PC-3 (cell line): ENCODE measurements around the gene TCF19. TPM values are rescaled to one million over a fixed set of nuclear protein-coding genes. Genes with fewer than 3 reads are reported as not detected.

Experiments
- ATAC-seq: fragments of 200-7000 bp; cut with Tn5 transposase; 2 replicates; pipeline ENCODE4 v1.9.1; 2020; ENCODE audit warnings: mild to moderate bottlenecking, moderate library complexity
- BruUV-seq: library from RNA; stranded (reverse); fragments of 400-500 nt; replicated peaks from 2 replicates; lab custom pipeline; 2021; lab: Mats Ljungman, UMichigan
- CTCF ChIA-PET: fragments of 300-600 bp; sonication (Branson Sonifier 250); formaldehyde crosslinking; loops from one replicate; lab custom pipeline; 2022; ENCODE audit warnings: antibody characterized with exemption; lab: Charles Lee
- POLR2A ChIA-PET: fragments of 300-600 bp; sonication (Branson Sonifier 250); formaldehyde crosslinking; loops from one replicate; lab custom pipeline; 2022; ENCODE audit warnings: antibody characterized with exemption; ENCODE audit not compliant: unreplicated experiment; lab: Charles Lee
- DNase-seq: peaks from one replicate; pipeline ENCODE4 v3.0.0-alpha.2; 2015
- H2AFZ ChIP-seq: fragments of 300-600 bp; sonication (generic); 2 replicates; pipeline ENCODE4 v1.6.0; 2016; ENCODE audit warnings: antibody characterized with exemption, low read length
- H3F3A ChIP-seq: fragments of 300-600 bp; sonication (generic); one replicate; pipeline ENCODE4 v1.6.0; 2017; ENCODE audit warnings: antibody characterized with exemption, low read length, control low read depth, mild to moderate bottlenecking; ENCODE audit not compliant: unreplicated experiment
- H3K27ac ChIP-seq: fragments of 300-600 bp; sonication (generic); 2 replicates; pipeline ENCODE4 v1.5.1; 2016; ENCODE audit warnings: mild to moderate bottlenecking, low read length
- H3K27me3 ChIP-seq: fragments of 300-600 bp; sonication (generic); 2 replicates; pipeline ENCODE4 v1.6.1; 2016; ENCODE audit warnings: low read length, mixed read lengths
- H3K36me3 ChIP-seq: fragments of 300-600 bp; sonication (generic); 2 replicates; pipeline ENCODE4 v1.6.1; 2016; ENCODE audit warnings: low read depth, mixed run types, low read length, mixed read lengths
- H3K4me1 ChIP-seq: fragments of 300-600 bp; sonication (generic); 2 replicates; pipeline ENCODE4 v1.5.1; 2016; ENCODE audit warnings: low read length; ENCODE audit not compliant: insufficient read depth
- H3K4me2 ChIP-seq: fragments of 300-600 bp; sonication (generic); 2 replicates; pipeline ENCODE4 v1.6.0; 2016; ENCODE audit warnings: low read length
- H3K4me3 ChIP-seq: fragments of 300-600 bp; sonication (generic); 2 replicates; pipeline ENCODE4 v1.5.1; 2016; ENCODE audit warnings: mild to moderate bottlenecking, low read length, mixed read lengths
- H3K79me2 ChIP-seq: fragments of 300-600 bp; sonication (generic); 2 replicates; pipeline ENCODE4 v1.6.1; 2017; ENCODE audit warnings: low read length, mixed read lengths
- H3K9ac ChIP-seq: fragments of 300-600 bp; sonication (generic); 2 replicates; pipeline ENCODE4 v1.6.0; 2016; ENCODE audit warnings: mild to moderate bottlenecking, low read length
- H3K9me2 ChIP-seq: fragments of 300-600 bp; sonication (generic); replicated peaks from 2 replicates; pipeline ENCODE4 v1.6.1; 2016; ENCODE audit warnings: mixed run types, low read length, mixed read lengths
- H3K9me3 ChIP-seq: fragments of 300-600 bp; sonication (generic); 2 replicates; pipeline ENCODE4 v1.6.1; 2016; ENCODE audit warnings: low read length, mixed read lengths
- H4K20me1 ChIP-seq: fragments of 300-600 bp; sonication (generic); 2 replicates; pipeline ENCODE4 v1.6.1; 2016; ENCODE audit warnings: low read length, mixed read lengths
- CTCF ChIP-seq: fragments of 300-600 bp; sonication (generic); conservative IDR thresholded peaks from 2 replicates; pipeline ENCODE4 v1.5.1; 2017; ENCODE audit warnings: antibody characterized with exemption, low read depth, mild to moderate bottlenecking, low read length
- EZH2 ChIP-seq: fragments of 300-600 bp; sonication (generic); IDR thresholded peaks from one replicate; pipeline ENCODE4 v1.6.1; 2017; ENCODE audit warnings: antibody characterized with exemption, mild to moderate bottlenecking, low read length; ENCODE audit not compliant: unreplicated experiment
- EZH2phosphoT487 ChIP-seq: fragments of 300-600 bp; sonication (generic); IDR thresholded peaks from 2 replicates; pipeline ENCODE4 v1.6.1; 2018; ENCODE audit warnings: mild to moderate bottlenecking, antibody characterized with exemption, low read length, borderline replicate concordance
- intact Hi-C: fragments of 100-400 bp; cut with micrococcal nuclease; formaldehyde crosslinking; loops from 2 replicates; pipeline ENCODE4 v1.9.0; 2023
- total RNA-seq: library from RNA; depleted of rRNA; stranded (reverse); fragments of >200 nt; gene quantifications from 2 replicates; pipeline ENCODE4 v1.2.3, GENCODE V29; 2014; rRNA removed

The TCF19 gene
- total RNA-seq, 1 experiment from 2014 or later: 88.6 TPM

- ChIA-PET CTCF (no interaction called here), POLR2A (interaction anchor here (0.6 kb wide), 1 partner anchor 727 kb away, joined by 4 read pairs; no protein-coding TSS in a partner anchor)
- no peak overlapping the region for H2AFZ ChIP-seq
- no peaks in the 10 kb centered on the region for H3K79me2 ChIP-seq
- no peak for ATAC-seq
- H3K27me3 ChIP-seq: no peaks in the 10 kb centered on the region
- intact Hi-C loops: no loop called here
- H4K20me1 ChIP-seq: no peaks in the 10 kb centered on the region
- TF ChIP-seq EZH2phosphoT487 (no peak), CTCF (no peak), EZH2 (no peak)
- peaks cover 14% of the 10 kb centered on the region; the same call in 1 of the 2 replicates for H3K4me1 ChIP-seq
- no TSS peak for BruUV-seq
- H3K27ac ChIP-seq: no peak overlapping the region
- H3F3A ChIP-seq: no peaks in the 10 kb centered on the region
- no peak overlapping the region for H3K4me3 ChIP-seq
- DNase-seq: no peak
- no peak overlapping the region for H3K4me2 ChIP-seq
- no peaks in the 10 kb centered on the region for H3K9me2 ChIP-seq
- 0 out of 2 replicates have a peak, but pooled peaks cover under 1% of the 10 kb centered on the region for H3K9me3 ChIP-seq
- no peaks in the 10 kb centered on the region for H3K36me3 ChIP-seq
- H3K9ac ChIP-seq: no peak overlapping the region
Observed at GRCh38 chr6:31210741-31211532, 52.5 kb downstream of the TCF19 start.

Other genes with a start within 250 kb of the TCF19 start
- 66.5 and 87.8 TPM in 2 replicates for gene VARS2, start 244.4 kb upstream of the TCF19 start, total RNA-seq
- gene SFTA2, start 226.4 kb upstream of the TCF19 start, total RNA-seq: not detected in 2 replicates
- gene MUCL3, start 217.6 kb upstream of the TCF19 start, total RNA-seq: 0.04 TPM in 1 of 2 replicates, not detected in the other
- gene MUC21, start 174.9 kb upstream of the TCF19 start, total RNA-seq: not detected in 2 replicates
- 0.06 TPM in 1 of 2 replicates, not detected in the other for gene MUC22, start 148.1 kb upstream of the TCF19 start, total RNA-seq
- not detected in 2 replicates for gene C6orf15, start 46.0 kb upstream of the TCF19 start, total RNA-seq
- gene PSORS1C1, start 43.8 kb upstream of the TCF19 start, total RNA-seq: 2.0 and 5.5 TPM in 2 replicates
- 0.55 and 0.81 TPM in 2 replicates for gene CDSN, start 38.1 kb upstream of the TCF19 start, total RNA-seq
- gene PSORS1C2, start 19.5 kb upstream of the TCF19 start, total RNA-seq: not detected in 2 replicates
- gene CCHCR1, start 787 bp upstream of the TCF19 start, total RNA-seq: 31.3 and 40.0 TPM in 2 replicates
- not detected in 2 replicates for gene POU5F1, start 12.1 kb downstream of the TCF19 start, total RNA-seq
- 219 and 252 TPM in 2 replicates for gene HLA-C, start 113.5 kb downstream of the TCF19 start, total RNA-seq
- 55.4 and 168 TPM in 2 replicates for gene HLA-B, start 198.6 kb downstream of the TCF19 start, total RNA-seq
- gene MICA, start 245.0 kb downstream of the TCF19 start, total RNA-seq: 33.1 and 35.0 TPM in 2 replicates